Stimulated activated CD4-positive, alpha-beta T cell treated with anti-CD3 and anti-CD28 coated beads, Interleukin-2, amount 100 ng/mL, for 48 hours (primary cell): ENCODE data around the gene METTL16.
"Not testable (repeated sequence)": the region's sequence is repeated elsewhere in the genome, so short reads cannot be mapped to it uniquely, and the experiment has no call there.

ENCODE experiments used
- DNase-seq, 2 donors: peaks; one replicate each; pipeline ENCODE4 v3.0.0-alpha.2; 2020

METTL16 gene

DNA sequence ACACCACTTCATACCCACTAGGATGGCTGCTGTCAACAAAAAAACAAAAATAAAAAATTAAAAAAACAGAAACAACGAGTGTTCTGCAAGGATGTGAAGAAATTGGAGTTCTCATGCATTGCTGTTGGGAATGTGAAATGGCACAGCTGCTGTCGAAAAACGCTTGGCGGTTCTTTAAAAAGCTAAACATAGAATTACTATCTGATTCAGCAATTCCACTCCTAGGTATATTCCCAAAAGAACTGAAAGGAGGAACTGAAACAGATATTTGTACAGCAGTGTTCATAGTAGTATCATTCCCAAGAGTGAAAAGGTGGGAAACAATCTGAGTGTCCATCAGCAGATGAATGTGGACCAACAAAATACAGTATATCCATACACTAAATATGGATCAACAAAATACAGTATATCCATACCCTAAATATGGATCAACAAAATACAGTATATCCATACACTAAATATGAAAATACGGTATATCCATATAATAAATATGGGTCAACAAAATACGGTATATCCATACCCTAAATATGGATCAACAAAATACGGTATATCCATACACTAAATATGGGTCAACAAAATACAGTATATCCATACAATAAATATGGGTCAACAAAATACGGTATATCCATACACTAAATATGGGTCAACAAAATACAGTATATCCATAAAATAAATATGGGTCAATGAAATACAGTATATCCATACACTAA, 8.7 kb downstream of the METTL16 start:
- no peak for DNase-seq

DNA sequence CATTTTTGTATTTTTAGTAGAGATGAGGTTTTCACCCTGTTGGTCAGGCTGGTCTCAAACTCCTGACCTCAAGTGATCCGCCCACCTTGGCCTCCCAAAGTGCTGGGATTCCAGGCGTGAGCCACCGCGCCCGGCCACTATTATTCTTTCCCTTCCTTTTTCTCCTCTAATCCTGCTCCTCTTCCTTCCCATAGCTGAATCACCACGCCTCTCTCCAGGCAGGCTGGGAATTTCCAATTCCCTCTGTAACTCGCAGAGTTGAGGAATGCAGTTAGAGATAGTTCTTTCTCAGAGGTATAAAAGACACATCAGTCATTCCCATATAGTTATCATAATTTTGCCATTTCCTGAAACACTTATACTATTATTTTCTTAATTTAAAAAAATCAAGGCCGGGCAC, 11.2 kb downstream of the METTL16 start:
- DNase-seq: no peak

DNA sequence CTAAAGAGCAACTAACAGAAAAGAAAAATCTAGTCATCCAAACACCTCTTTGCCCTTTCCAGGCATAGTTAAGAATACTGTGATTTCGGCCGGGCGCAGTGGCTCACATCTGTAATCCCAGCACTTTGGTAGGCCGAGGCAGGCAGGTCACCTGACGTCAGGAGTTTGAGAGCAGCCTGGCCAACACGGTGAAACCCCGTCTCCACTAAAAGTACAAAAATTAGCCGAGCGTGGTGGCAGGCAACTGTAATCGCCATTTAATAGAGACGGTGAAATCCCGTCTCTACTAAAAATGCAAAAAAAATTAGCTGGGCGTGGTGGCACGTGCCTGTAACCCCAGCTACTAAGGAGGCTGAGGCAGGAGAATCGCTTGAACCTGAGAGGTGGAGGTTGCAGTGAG, 22.4 kb downstream of the METTL16 start:
- DNase-seq: not testable (repeated sequence)

DNA sequence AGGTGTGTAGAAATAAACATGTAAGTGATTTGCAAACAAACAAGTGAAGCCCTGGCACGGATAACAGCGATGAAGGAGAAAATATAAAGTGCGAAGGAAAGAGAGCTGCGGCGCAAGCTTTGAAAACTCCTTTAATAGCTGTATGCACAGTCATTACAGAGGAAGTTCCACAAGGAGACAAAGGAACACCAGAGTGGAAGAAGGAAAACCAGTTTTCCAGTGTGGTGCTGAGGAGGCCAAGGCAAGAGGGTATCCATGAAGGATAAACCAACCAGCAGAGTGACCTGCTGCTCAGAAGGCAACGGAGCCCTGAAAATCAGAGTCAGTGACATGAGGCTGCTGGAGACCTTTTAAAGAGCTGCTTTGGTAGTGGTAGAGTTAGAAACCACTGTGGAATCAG, 24.4 kb downstream of the METTL16 start:
- DNase-seq: no peak

DNA sequence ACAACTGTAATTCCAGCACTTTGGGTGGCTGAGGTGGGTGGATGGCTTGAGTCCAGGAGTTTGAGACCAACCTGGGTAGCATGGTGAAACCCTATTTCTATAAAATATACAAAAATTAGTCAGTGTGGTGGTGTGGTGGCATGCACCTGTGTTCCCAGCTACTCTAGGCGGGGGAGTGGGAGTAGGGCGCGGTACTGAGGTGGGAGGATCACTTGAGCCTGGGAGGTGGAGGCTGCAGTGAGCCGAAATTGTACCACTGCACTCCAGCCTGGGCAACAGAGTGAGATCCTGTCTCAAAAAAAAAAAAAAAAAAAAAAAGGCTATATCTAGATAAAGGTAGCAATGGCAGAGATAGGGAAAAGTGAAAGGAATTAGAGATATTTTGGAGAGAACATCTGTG, 25.0 kb downstream of the METTL16 start:
- not testable (repeated sequence) for DNase-seq

DNA sequence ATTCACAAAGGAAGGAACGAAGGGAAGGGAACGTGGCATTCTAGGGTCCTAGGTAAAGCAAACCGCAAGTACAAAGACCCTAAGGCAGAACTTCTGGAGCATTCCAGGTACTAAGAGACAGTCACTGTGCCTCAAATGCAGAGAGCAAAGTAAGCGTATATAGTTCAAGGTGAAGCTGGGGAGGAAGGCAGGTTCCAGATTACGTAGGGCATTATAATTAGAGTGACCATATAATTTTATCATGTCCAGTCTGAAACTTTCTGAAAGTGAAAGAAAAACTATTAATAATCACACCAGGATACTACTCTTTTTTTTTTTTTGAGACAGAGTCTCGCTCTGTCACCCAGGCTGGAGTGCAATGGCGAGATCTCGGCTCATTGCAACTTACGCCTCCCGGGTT, 25.7 kb downstream of the METTL16 start:
- DNase-seq: no peak

DNA sequence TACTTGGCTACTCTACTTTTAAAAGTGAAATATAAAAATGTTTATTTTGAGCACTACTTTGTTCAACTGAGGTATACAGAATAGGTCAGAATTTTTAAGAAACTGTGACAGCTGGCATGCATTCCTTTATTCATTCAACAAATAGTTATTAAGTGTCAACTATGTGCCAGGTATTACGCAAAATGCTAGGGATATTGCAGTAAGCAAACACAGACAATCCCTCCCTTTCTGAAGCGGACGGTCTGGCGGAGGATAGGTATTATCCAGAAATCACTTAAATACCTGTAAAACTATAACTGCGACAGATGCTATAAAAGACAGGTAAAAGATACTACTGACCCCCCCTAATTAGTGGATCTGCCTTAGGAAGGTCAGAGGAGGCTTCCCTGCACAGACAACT, 26.1 kb downstream of the METTL16 start:
- DNase-seq: no peak

DNA sequence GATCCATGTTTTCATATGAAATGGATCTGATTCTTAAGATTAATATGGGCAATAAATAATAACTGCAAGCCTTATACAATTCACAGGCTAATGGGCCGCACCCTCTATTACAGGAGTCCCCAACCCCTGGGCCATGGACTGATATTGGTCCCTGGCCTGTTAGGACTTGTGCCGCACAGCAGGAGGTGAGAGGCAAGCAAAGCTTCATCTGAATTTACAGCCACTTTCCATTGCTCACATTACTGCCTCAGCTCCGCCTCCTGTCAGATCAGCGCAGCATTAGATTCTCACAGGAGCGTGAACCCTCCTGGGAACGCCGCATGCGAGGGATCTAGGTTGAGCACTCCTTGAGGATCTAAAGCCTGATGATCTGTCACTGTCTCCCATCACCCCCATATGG, 26.8 kb downstream of the METTL16 start:
- no peak for DNase-seq

DNA sequence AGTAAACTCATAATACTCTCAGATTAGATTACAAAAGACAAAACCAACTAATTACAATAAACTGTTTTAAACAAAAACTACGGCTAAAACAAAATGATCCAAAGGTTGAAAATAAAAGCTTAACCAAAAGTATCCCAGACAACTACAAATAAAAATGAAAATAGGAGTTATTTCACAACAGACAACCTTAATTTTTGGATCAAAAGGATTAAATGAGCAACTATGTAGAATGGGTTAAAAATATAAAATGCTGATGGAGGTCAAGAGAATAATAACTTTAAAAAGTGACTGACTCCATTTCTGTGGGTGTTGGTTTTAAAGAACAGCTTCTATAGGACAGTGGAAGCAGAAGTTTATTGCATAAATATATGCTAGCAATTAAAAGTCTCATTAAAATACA, 28.6 kb downstream of the METTL16 start:
- no peak for DNase-seq

DNA sequence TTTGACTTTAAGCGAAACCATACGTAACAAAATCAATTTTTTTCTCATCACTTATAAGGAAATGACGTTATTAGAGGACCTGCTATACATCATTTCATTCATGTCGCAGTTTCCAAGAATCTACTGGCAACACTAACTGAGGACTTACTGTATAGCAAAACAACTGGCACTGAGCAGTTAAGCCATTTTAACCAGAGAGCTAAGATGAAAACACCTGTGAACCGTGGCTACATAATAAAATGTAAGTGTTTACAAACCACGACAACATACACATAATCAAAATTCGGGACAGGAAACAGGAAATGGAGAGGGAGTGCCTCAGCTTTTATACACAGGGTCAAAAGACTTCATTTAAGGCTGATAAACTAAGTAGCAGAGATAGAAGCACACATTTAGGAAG, 29.5 kb downstream of the METTL16 start:
- no peak for DNase-seq

DNA sequence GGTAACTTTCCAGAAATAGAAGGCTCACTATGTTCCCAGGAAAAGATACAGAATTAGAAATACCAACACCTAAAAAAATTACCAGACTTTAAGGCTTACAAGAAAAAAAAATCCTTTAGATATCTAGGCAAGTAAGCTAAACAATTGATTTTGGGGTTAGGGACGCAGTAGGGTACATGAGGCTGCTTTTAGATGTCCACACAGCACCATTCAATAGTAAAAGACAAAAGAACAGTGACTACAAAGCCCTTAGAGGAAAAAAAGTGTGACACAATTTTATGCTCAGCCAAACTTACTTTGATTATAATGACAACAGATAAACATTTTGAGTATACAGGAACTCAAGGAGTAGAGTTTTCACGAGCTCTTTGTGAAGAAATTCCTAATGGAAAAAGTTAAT, 29.9 kb downstream of the METTL16 start:
- DNase-seq: no peak

DNA sequence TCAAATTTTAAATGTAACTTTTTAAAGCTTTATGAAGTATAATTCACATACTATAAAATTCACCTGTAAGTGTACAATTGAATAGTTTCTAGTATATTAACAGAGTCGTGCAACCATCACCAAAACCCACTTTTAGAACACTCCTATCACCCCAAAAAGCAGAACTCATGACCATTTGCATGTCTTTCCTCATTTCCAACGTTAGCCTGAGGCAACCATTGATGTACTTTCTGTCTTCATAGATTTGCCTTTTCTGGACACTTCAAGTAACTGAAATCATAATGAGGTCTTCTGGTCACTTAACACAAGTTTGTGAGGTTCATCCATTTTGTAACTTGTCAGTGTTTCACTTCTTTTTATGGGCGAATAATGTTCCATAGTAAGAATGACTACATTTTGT, 33.2 kb downstream of the METTL16 start:
- DNase-seq: no peak

DNA sequence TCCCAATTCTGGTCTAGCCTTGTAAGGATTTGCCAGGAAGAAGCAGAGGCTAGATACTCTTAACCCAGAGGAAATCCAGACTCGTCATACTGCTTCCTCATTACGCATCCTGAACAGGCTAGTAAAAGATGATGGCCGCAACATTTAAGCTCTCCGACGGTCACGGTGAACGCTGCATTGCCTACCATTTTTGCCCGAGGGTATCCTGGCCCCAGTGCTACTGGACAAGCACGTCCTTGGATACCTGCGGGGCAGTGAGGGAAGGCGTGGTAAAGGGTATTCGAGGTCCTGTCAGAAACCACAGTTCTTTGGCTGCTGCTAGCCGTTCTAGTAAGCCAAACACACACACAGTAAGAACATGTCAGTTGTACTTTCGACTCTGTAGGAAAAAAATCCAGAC, 36.6 kb downstream of the METTL16 start:
- no peak for DNase-seq

DNA sequence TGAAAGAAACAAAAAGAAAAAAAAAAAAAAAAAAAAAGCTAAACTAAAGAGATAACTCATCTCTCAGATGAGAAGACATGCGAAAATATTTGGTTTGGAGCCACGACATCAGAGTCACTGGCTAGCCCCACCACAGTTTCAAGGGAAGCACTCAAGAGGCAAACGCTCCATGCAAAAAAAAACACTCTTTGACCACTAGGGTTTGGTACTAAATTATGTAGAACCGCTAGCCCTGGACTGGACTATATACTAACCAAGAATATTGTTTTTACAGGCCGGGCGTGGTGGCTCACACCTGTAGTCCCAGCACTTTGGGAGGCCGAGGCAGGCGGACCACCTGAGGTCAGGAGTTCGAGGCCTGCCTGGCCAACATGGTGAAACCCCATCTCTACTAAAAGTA, 37.3 kb downstream of the METTL16 start:
- DNase-seq: no peak

DNA sequence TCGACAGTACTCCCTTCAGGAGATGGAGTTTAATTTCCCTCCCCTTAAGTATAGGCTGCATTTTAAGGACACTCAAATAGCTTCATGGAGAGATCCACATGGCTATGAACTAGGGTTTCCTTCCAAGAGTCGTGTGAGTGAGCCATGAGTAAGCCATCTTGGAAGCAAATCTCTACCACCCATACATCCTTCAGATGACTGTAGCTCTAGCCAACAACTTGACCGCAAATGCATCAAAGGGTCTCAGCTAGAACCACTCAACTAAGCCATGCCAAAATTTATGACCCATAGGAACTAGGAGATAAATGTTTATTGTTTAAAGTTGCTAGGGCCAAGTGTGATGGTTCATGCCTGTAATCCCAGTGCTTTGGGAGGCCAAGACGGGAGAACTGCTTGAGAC, 43.4 kb downstream of the METTL16 start:
- no peak for DNase-seq

DNA sequence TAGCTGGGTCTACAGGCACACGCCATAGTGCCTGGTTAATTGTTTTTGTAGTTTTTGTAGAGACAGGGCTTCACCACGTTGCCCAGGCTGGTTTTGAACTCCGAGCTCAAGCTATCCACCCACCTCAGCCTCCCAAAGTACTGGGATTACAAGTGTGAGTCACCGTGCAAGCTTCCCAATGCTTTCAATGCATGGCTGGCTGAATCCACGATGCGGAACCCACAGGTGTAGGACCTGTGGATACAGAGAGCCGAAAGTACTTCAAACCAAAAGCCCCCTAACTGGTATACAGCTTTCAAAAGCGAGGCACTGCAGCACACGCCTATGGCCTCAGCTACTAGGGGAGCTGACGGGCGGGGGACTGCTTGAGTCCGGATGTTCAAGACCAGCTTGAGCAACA, 44.8 kb downstream of the METTL16 start:
- no peak for DNase-seq

DNA sequence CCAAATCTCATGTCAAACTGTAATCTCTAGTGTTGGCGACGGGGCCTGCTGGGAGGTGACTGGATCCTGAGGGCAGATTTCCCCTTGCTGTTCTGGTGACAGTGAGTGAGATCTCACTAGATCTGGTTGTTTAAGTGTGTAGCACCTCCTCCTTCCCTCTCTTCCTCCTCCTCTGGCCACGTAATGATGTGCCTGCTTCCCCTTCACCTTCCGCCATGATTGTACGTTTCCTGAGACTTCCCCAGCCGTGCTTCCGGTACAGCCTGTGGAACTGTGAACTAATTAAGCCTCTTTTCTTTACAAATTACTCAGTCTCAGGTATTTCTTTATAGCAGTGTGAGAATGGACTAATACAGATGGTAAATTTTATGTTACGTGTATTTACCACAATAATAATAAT, 49.2 kb downstream of the METTL16 start:
- DNase-seq: no peak

DNA sequence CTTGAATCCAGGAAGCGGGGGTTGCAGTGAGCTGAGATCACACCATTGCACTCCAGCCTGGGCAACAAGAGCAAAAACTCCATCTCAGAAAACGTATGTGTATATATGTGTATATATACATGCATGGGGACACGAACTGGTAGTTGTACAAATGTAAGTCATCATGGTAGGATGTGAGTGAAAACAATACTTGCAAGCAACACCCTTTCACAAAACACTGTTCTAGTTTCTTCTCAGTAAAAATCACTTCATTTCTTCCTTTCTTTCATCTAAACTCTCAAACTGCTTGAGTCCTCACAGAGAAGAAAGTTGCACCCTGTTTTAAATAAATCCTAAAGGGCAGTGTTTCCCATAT, 51.8 kb downstream of the METTL16 start:
- DNase-seq: no peak

DNA sequence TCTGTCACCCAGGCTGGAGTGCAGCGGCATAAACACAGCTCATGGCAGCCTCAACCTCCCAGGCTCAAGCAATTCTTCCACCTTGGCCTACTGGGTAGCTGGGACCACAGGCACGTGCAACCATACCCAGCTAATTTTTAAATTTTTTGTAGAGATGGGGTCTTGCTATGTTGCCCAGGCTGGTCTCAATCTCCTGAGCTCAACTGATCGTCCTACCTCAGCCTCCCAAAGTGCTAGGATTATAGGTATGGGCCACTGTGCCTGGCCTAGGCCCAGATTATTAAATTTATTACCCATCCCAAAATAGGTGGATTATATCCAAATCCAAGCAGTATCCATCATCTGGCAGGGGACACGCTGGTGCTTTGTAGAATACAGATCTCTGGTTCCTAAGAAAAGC, 53.8 kb downstream of the METTL16 start:
- no peak for DNase-seq

DNA sequence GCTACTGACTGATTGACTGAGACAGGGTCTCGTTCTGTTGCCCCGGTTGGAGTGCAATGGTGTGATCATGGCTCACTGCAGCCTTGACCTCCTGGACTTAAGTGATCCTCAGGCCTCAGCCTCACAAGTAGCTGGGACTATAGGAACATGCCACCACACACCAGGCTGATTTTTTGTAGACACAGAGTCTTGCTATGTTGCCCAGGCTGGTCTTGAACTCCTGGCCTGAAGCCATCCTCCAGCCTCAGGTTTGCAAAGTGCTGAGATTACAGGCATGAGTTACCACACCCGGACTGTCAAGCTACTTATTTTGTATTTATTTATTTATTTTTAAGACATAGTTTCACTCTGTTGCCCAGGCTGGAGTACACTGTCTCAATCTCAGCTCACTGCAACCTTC, 55.2 kb downstream of the METTL16 start:
- no peak for DNase-seq

DNA sequence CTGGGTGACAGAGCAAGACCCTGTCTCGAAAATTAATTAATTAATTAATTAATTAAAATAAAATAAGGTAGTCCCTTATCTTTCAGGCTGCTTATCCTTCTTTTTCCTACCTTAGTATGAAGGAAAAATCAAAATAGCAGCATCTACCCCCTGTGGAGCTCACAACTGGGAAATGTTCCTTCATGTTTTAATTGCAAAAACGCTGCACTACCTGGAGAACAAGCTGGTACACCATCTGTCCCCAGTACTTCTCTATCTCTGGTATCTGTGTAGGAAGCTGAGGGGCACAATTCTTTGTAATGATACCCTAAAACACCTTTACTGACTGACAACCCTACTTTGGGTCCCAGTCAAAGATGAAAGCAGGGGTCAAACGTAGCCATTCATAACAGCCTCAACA, 55.7 kb downstream of the METTL16 start:
- no peak for DNase-seq

DNA sequence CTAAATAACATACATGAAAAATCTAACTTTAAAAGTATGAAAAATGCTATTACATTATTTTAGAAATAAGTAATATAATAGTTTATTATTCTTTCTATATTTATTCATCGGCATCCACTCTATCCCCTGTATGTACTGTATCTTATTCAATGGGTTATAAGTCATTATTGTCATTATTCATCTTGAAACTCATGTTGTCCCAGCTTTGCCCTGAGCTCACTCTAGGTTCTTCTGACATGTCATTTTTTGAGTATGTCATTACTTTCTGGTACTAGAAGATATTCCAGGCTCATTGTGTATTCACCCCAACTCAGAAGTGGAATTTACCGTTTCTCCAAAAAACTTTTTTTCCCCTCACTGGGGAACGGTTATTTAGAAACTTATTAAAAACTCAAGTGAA, 57.8 kb downstream of the METTL16 start:
- no peak for DNase-seq

DNA sequence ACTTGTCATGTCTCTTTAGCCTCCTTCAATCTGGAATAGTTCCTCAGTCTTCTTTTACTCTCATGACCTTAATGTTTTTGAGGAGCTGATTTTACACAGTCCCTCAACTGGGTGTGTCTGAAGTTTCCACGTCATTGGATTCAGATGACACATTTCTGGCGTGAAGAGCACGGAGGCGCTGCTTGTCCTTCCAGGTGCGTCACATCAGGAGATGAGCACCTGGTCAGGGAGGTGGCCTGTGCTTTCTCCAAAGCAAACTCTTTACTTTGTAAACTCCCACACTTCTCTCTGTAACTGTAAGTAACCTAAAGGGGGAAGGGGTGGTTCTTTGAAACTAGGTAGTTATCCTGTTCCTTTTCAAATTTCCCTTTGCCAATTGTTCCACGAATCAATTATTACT, 58.4 kb downstream of the METTL16 start:
- DNase-seq: no peak

DNA sequence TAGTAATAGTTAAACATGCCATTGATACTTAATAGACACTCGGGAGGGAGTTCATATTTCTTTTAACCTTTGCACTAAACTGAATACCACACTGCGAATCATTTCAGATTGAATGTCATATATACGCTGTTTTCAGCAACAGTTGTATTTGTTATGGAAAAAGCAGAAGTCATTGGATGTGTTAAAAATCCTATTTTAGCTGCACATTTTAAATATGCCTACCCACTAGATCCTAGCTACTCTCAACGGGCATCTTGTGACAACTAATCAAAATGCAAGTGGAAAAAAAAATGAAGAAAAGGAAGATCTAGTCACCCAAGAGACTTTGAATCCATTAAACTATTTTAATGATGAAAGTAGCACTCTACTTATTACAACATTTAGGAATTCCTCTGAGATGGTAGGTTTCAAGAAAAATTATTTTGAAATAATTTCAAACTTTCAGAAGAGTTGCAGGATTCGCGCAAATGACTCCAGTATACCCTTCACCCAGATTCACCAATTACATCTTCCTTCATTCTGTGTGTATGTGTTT, 59.4 kb downstream of the METTL16 start:
- DNase-seq: no peak

DNA sequence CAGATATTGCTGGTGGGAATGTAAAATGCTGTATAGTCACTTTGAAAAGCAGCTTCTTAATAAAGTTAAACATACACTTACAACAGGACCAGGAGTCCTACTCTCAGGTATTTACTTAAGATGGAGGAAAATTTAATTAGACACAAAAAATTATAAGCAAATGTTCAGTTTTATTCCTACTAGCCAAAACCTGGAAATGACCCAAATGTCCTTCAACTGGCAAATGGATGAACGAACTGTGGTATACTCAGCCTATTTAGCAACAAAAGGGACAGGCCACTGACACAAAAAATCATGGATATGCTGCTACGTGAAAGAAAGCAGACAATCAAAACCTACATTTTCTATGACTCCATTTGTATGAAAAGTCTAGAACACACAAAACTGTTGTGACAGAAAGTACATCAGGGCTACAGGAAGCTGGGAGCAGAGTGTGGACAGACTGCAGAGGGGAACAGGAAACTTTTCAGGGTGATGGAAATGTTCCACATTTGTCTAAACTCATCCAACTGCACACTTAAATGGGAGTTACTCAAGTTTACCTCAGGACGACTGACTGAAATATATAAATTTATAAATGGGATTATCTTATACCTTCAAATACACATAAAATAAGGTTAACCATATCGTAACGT, 61.6 kb downstream of the METTL16 start:
- DNase-seq: no peak
